Measurements from ENCODE around the gene FOXO3.

DNA sequence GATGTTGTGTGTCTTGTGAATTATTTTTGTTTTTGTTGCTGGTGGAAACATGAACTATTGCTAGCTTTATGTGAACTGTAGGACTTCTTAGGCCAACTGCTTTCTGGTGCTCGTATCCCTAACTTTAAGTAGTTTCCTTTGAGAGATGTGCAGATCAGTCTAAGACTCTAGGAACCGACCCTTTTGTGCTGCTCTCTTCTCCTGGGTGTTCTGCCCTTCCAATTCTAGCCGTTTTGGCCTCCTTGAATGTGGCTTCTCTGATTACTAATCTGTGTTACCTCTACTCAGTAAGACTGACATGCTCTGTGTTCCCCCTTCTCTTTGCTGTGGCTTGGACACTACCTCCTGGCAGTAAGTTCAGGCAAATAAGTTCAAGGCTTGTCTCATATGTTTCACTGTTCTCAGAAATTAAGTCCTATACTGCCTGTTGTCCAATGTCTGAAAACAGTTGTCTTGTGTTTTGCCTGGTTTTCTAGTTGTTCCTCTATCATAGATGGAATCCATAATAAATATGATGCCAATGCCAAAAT is 58.0 kb downstream of the FOXO3 start:
- TF ChIP-seq, protein P1, sequence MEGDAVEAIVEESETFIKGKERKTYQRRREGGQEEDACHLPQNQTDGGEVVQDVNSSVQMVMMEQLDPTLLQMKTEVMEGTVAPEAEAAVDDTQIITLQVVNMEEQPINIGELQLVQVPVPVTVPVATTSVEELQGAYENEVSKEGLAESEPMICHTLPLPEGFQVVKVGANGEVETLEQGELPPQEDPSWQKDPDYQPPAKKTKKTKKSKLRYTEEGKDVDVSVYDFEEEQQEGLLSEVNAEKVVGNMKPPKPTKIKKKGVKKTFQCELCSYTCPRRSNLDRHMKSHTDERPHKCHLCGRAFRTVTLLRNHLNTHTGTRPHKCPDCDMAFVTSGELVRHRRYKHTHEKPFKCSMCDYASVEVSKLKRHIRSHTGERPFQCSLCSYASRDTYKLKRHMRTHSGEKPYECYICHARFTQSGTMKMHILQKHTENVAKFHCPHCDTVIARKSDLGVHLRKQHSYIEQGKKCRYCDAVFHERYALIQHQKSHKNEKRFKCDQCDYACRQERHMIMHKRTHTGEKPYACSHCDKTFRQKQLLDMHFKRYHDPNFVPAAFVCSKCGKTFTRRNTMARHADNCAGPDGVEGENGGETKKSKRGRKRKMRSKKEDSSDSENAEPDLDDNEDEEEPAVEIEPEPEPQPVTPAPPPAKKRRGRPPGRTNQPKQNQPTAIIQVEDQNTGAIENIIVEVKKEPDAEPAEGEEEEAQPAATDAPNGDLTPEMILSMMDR (IDR thresholded peaks at IDR 0.05; ENCODE audit: low read depth, low read length, poor library complexity, severe bottlenecking), result no peak
- no peak for TF ChIP-seq EZH2phosphoT487 (IDR thresholded peaks at IDR 0.05; ENCODE audit: borderline replicate concordance, low read length)

Measured in DOHH2 (cell line).